ENCODE measurements around the gene KRT4. TPM values are rescaled to one million over a fixed set of nuclear protein-coding genes. Genes with fewer than 3 reads are reported as not detected.

KRT4 gene
- polyA plus RNA-seq, 1 donor from 2014 or later: not detected

GRCh38 chr12:52815161-52815560 lies 1.2 kb upstream of the KRT4 start:
- H3K4me2 ChIP-seq (ENCODE audit: low read length): no peak overlapping the region
- H3K9me3 ChIP-seq (ENCODE audit: low read length): no peaks in the 10 kb centered on the region
- H2AFZ ChIP-seq (ENCODE audit: low read depth, low read length): no peak overlapping the region
- no peaks in the 10 kb centered on the region for H3F3A ChIP-seq (ENCODE audit: insufficient read depth, low read length, poor library complexity, severe bottlenecking)
- TF ChIP-seq, protein P1, sequence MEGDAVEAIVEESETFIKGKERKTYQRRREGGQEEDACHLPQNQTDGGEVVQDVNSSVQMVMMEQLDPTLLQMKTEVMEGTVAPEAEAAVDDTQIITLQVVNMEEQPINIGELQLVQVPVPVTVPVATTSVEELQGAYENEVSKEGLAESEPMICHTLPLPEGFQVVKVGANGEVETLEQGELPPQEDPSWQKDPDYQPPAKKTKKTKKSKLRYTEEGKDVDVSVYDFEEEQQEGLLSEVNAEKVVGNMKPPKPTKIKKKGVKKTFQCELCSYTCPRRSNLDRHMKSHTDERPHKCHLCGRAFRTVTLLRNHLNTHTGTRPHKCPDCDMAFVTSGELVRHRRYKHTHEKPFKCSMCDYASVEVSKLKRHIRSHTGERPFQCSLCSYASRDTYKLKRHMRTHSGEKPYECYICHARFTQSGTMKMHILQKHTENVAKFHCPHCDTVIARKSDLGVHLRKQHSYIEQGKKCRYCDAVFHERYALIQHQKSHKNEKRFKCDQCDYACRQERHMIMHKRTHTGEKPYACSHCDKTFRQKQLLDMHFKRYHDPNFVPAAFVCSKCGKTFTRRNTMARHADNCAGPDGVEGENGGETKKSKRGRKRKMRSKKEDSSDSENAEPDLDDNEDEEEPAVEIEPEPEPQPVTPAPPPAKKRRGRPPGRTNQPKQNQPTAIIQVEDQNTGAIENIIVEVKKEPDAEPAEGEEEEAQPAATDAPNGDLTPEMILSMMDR (IDR thresholded peaks at IDR 0.05; ENCODE audit: poor library complexity, severe bottlenecking): no peak
- TF ChIP-seq POLR2AphosphoS5 (IDR thresholded peaks at IDR 0.05): no peak
- no peaks in the 10 kb centered on the region for H3K79me2 ChIP-seq (replicated peaks; ENCODE audit: insufficient read depth, low read length)
- no peaks in the 10 kb centered on the region for H4K20me1 ChIP-seq (ENCODE audit: insufficient read depth)
- H3K27ac ChIP-seq (ENCODE audit: low read length): no peak overlapping the region
- no peak overlapping the region for H3K9ac ChIP-seq (ENCODE audit: low read length)
- H3K36me3 ChIP-seq (ENCODE audit: insufficient read depth, low read length): no peaks in the 10 kb centered on the region
- no peak overlapping the region for H3K4me3 ChIP-seq (ENCODE audit: low read length)
- H3K27me3 ChIP-seq (ENCODE audit: insufficient read depth, low read depth, low read length): no peaks in the 10 kb centered on the region
- H3K9me2 ChIP-seq (ENCODE audit: insufficient read depth, low read length): no peaks in the 10 kb centered on the region

DNA sequence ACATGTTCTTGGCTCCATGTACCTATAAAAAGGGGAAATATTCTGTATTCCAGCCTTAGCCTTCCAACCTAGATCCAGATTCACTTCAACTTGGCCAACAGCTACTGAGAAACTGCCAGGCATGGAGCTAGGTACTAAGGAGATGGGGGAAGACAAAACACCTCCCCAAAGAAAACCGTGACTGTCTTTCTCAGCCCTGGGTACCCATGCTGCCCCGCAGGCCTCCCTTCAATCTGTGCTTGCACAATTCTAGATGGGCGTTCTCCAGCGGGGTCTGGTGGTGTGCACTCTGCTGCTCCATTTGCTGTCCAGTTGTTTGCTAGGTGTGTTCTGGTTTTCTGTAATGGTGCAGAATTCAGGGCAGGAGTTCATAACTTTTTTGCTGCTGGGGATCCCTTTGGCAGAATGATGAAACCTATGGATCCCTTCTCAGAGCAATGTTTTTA lies 817 bp upstream of the KRT4 start:
- Histone ChIP-seq H3K9me3 (ENCODE audit: low read length) (no peaks in the 10 kb centered on the region), H3K4me3 (ENCODE audit: low read length) (no peak overlapping the region), H3F3A (ENCODE audit: insufficient read depth, low read length, poor library complexity, severe bottlenecking) (no peaks in the 10 kb centered on the region), H3K27ac (ENCODE audit: low read length) (no peak overlapping the region), H2AFZ (ENCODE audit: low read depth, low read length) (no peak overlapping the region), H3K27me3 (ENCODE audit: insufficient read depth, low read depth, low read length) (no peaks in the 10 kb centered on the region), H3K36me3 (ENCODE audit: insufficient read depth, low read length) (no peaks in the 10 kb centered on the region), H3K79me2 (replicated peaks; ENCODE audit: insufficient read depth, low read length) (no peaks in the 10 kb centered on the region), H3K4me2 (ENCODE audit: low read length) (no peak overlapping the region), H3K9ac (ENCODE audit: low read length) (no peak overlapping the region), H4K20me1 (ENCODE audit: insufficient read depth) (no peaks in the 10 kb centered on the region), H3K9me2 (ENCODE audit: insufficient read depth, low read length) (no peaks in the 10 kb centered on the region)
- TF ChIP-seq RAD21 (conservative IDR thresholded peaks at IDR 0.05): no peak
- no peak for TF ChIP-seq SMC3 (conservative IDR thresholded peaks at IDR 0.05; ENCODE audit: poor library complexity)
- TF ChIP-seq, protein P1 (IDR thresholded peaks at IDR 0.05; ENCODE audit: poor library complexity, severe bottlenecking): no peak
- TF ChIP-seq EZH2 (IDR thresholded peaks at IDR 0.05; ENCODE audit: borderline replicate concordance, insufficient read depth, low read length, poor library complexity, severe bottlenecking): no peak
- no peak for TF ChIP-seq REST (IDR thresholded peaks at IDR 0.05; ENCODE audit: borderline replicate concordance)
- TF ChIP-seq MXI1 (conservative IDR thresholded peaks at IDR 0.05; ENCODE audit: poor library complexity, severe bottlenecking): no peak
- no peak for TF ChIP-seq TAF1 (IDR thresholded peaks at IDR 0.05; ENCODE audit: low read depth)
- TF ChIP-seq EP300 (conservative IDR thresholded peaks at IDR 0.05; ENCODE audit: poor library complexity, severe bottlenecking): no peak
- no peak for TF ChIP-seq POLR2AphosphoS5 (IDR thresholded peaks at IDR 0.05)

All from neural cell (in vitro differentiated cells).